ENCODE measurements around the gene ZIC1. TPM values are rescaled to one million over a fixed set of nuclear protein-coding genes. Genes with fewer than 3 reads are reported as not detected.

ZIC1 gene
- total and polyA plus RNA-seq, 2 of the 13 experiments (the other 11 are each of a cell fraction or from before 2014, with no cell fraction given), result not detected

- no peak overlapping the region for H3K27ac ChIP-seq (ENCODE audit: extremely low read length, insufficient read depth, low read length)
- CTCF ChIA-PET (ENCODE audit: low intra/inter-chr PET ratio, low total read pairs), result no interaction called here
- H3K9ac ChIP-seq (ENCODE audit: insufficient read depth, low read depth, low read length), result no peak overlapping the region
- peaks cover 3 to 43% of the 10 kb centered on the region in 2 experiments; a peak in 4 of 5 replicates for H3K27me3 ChIP-seq (ENCODE audit: control insufficient read depth in 1 of 2, insufficient read depth in 2 of 2, low read length in 2 of 2)
- TF ChIP-seq ZSCAN21 (CRISPR knock-in tag; IDR thresholded peaks at IDR 0.05; ENCODE audit: borderline replicate concordance) (no peak), ZBTB43 (CRISPR knock-in tag; conservative IDR thresholded peaks at IDR 0.05) (no peak), HHEX (CRISPR knock-in tag; IDR thresholded peaks at IDR 0.05) (no peak), KAT2B (IDR thresholded peaks at IDR 0.05; ENCODE audit: borderline replicate concordance, low read depth, low read length) (no peak), ZSCAN20 (CRISPR knock-in tag; IDR thresholded peaks at IDR 0.05; ENCODE audit: borderline replicate concordance) (no peak), TFDP1 (CRISPR knock-in tag; IDR thresholded peaks at IDR 0.05; ENCODE audit: borderline replicate concordance) (no peak), TOPORS (CRISPR knock-in tag; IDR thresholded peaks at IDR 0.05) (no peak), ZNF30 (CRISPR knock-in tag; IDR thresholded peaks at IDR 0.05) (no peak), ZGPAT (CRISPR knock-in tag; IDR thresholded peaks at IDR 0.05) (no peak), NR2F1 (CRISPR knock-in tag; IDR thresholded peaks at IDR 0.05) (no peak), ZNF772 (CRISPR knock-in tag; IDR thresholded peaks at IDR 0.05) (no peak), ZNF234 (CRISPR knock-in tag; conservative IDR thresholded peaks at IDR 0.05) (no peak), GPBP1L1 (CRISPR knock-in tag; IDR thresholded peaks at IDR 0.05) (no peak), ZNF639 (CRISPR knock-in tag; conservative IDR thresholded peaks at IDR 0.05) (no peak), HOXA7 (CRISPR knock-in tag; IDR thresholded peaks at IDR 0.05) (no peak), ZFP1 (CRISPR knock-in tag; IDR thresholded peaks at IDR 0.05) (no peak), FOXA1 (IDR thresholded peaks at IDR 0.05) (no peak), FOXA1 (CRISPR knock-in tag; IDR thresholded peaks at IDR 0.05) (no peak), ZNF788 (CRISPR knock-in tag; IDR thresholded peaks at IDR 0.05; ENCODE audit: borderline replicate concordance) (no peak)
- WGBS (ENCODE audit: low lambda C conversion rate), result 0% methylated on average over 1 of the region's 1 CpG
- H3K79me2 ChIP-seq (ENCODE audit: insufficient read depth, low read length), result no peaks in the 10 kb centered on the region
- no peak overlapping the region for H3K4me3 ChIP-seq (replicated peaks in 1 of 3; ENCODE audit: insufficient read depth in 1 of 3, low read depth in 2 of 3, low read length in 3 of 3)
- H3K9me3 ChIP-seq (ENCODE audit: low read length), result no peaks in the 10 kb centered on the region
- ATAC-seq (no peak), FAIRE-seq (no peak), DNase-seq (ENCODE audit: low spot score) (no peak)
- H3K4me2 ChIP-seq (ENCODE audit: low read depth, low read length), result no peak overlapping the region
- in situ Hi-C loops (cut with HindIII; ENCODE audit: extremely low pct_ligation_motif_present, low pct_unique_long_range_greater_than_20kb) (no loop called here), intact Hi-C loops (cut with micrococcal nuclease; ENCODE audit: unreplicated experiment) (no loop called here)
- no peak overlapping the region for H2AFZ ChIP-seq (ENCODE audit: low read length)
- H3K4me1 ChIP-seq (ENCODE audit: insufficient read depth, low read length), result no peaks in the 10 kb centered on the region
- POLR2A ChIA-PET, result no interaction called here
- no peaks in the 10 kb centered on the region for H4K20me1 ChIP-seq (ENCODE audit: insufficient read depth, low read length)
- no TSS peak for BruUV-seq (replicated peaks)
- no peaks in the 10 kb centered on the region for H3K36me3 ChIP-seq (replicated peaks in 1 of 2; ENCODE audit: control insufficient read depth in 1 of 2, insufficient read depth in 2 of 2, low read length in 2 of 2)
Observed at GRCh38 chr3:147401421-147401820, 7.7 kb upstream of the ZIC1 start.
